ENCODE measurements around the gene WDR93.

DNA sequence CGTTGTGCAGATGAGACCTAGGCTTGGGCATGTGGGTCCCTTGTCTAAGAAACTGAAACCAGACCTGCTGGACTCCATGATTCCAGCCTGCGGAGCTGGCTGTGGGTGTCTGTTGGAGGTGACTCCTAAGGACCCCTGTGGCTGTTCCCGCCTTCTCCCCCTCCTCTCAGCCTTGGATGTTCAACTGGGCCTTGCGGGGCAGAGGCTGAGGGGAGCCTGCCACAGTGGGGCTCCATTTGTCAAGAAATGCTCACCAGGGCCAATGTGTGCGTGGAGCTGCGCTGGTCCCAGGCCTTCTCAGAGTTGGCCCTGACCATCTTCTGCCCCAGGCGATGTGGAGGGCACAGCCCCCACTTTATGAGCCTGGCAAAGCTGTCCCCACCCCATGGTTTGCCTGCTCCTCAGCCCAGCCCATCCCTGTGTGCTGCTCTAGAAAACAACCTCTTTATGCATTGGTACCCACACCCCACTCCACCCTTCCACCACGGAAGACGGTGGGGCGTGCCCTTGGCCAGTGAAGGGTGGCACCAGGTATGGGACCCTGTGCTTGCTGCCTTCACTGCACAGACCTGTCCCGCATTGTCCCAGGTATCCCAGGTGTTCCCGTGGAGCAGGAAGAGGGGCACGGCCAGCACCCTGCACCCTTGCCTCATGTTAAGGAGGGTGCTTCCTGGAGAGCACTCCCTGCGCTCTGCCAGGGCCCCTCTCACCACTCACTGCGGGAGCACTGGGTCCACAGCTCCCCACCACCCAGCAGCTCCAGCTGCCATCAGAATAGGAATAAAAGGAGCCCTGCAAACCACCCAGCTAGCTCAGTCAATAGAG lies 93.5 kb downstream of the WDR93 start:
- TF ChIP-seq, protein P1, sequence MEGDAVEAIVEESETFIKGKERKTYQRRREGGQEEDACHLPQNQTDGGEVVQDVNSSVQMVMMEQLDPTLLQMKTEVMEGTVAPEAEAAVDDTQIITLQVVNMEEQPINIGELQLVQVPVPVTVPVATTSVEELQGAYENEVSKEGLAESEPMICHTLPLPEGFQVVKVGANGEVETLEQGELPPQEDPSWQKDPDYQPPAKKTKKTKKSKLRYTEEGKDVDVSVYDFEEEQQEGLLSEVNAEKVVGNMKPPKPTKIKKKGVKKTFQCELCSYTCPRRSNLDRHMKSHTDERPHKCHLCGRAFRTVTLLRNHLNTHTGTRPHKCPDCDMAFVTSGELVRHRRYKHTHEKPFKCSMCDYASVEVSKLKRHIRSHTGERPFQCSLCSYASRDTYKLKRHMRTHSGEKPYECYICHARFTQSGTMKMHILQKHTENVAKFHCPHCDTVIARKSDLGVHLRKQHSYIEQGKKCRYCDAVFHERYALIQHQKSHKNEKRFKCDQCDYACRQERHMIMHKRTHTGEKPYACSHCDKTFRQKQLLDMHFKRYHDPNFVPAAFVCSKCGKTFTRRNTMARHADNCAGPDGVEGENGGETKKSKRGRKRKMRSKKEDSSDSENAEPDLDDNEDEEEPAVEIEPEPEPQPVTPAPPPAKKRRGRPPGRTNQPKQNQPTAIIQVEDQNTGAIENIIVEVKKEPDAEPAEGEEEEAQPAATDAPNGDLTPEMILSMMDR (IDR thresholded peaks at IDR 0.05): no peak
- no peak for TF ChIP-seq CHD2 (IDR thresholded peaks at IDR 0.05; ENCODE audit: low read length, partially characterized antibody)
- no peak for TF ChIP-seq NFE2L2 (conservative IDR thresholded peaks at IDR 0.05; ENCODE audit: low read length)
- no peak for TF ChIP-seq SMC3 (IDR thresholded peaks at IDR 0.05)
- TF ChIP-seq POLR2A (IDR thresholded peaks at IDR 0.05; ENCODE audit: low read length): no peak
- no peak for TF ChIP-seq EP300 (IDR thresholded peaks at IDR 0.05)
- no peak for TF ChIP-seq FOXS1 (CRISPR knock-in tag; IDR thresholded peaks at IDR 0.05)
- no peak for TF ChIP-seq CEBPB (IDR thresholded peaks at IDR 0.05)
- no peak for TF ChIP-seq SREBF2 (IDR thresholded peaks at IDR 0.05)
- TF ChIP-seq CBX2 (IDR thresholded peaks at IDR 0.05; ENCODE audit: borderline replicate concordance, low read depth): no peak
- no peak for TF ChIP-seq RAD21 (conservative IDR thresholded peaks at IDR 0.05 in 1 of 2, IDR thresholded peaks at IDR 0.05 in 1 of 2)
- no peak for TF ChIP-seq RCOR1 (IDR thresholded peaks at IDR 0.05; ENCODE audit: low read depth, low read length)
- TF ChIP-seq MYC (IDR thresholded peaks at IDR 0.05; ENCODE audit: borderline replicate concordance, low read length): no peak
- no peak for TF ChIP-seq MAZ (IDR thresholded peaks at IDR 0.05; ENCODE audit: borderline replicate concordance, low read depth, low read length)

Measured in A549 (cell line).